ENCODE data around the gene TNRC6A.
"Not testable (repeated sequence)": the region's sequence is repeated elsewhere in the genome, so short reads cannot be mapped to it uniquely, and the experiment has no call there.

TNRC6A gene

GRCh38 chr16:24841291-24841690 is 111.8 kb downstream of the TNRC6A start:
- in situ Hi-C loops (cut with HindIII; ENCODE audit: low sequenced_read_pairs): no loop called here

- in situ Hi-C loops (cut with HindIII; ENCODE audit: low sequenced_read_pairs): no loop called here
These were observed 114.9 kb downstream of the TNRC6A start for GRCh38 chr16:24844101-24845030.

- in situ Hi-C loops (cut with HindIII; ENCODE audit: low sequenced_read_pairs): not testable (repeated sequence)
These were observed 115.5 kb downstream of the TNRC6A start for GRCh38 chr16:24845031-24845365.

- in situ Hi-C loops (cut with HindIII; ENCODE audit: low sequenced_read_pairs): no loop called here
These were observed 116.5 kb downstream of the TNRC6A start, which contains the start of gene SLC5A11 for GRCh38 chr16:24845726-24846547. Gene SLC5A11, plus strand, starts transcription at chr16:24845963. Its CDS starts 12,681 bp downstream, at chr16:24858644.

- in situ Hi-C loops (cut with HindIII; ENCODE audit: low sequenced_read_pairs): no loop called here
These were observed 117.3 kb downstream of the TNRC6A start for GRCh38 chr16:24846548-24847357.

GRCh38 chr16:24847358-24847664 is 117.9 kb downstream of the TNRC6A start:
- in situ Hi-C loops (cut with HindIII; ENCODE audit: low sequenced_read_pairs): no loop called here

- in situ Hi-C loops (cut with HindIII; ENCODE audit: low sequenced_read_pairs): no loop called here
These were observed 118.6 kb downstream of the TNRC6A start for GRCh38 chr16:24848065-24848464.

GRCh38 chr16:24849641-24850040 is 120.2 kb downstream of the TNRC6A start:
- in situ Hi-C loops (cut with HindIII; ENCODE audit: low sequenced_read_pairs): no loop called here

- in situ Hi-C loops (cut with HindIII; ENCODE audit: low sequenced_read_pairs): no loop called here
These were observed 121.0 kb downstream of the TNRC6A start for GRCh38 chr16:24850289-24850938.

GRCh38 chr16:24851700-24852099 is 122.2 kb downstream of the TNRC6A start:
- in situ Hi-C loops (cut with HindIII; ENCODE audit: low sequenced_read_pairs): no loop called here

GRCh38 chr16:24852281-24852721 is 122.8 kb downstream of the TNRC6A start:
- in situ Hi-C loops (cut with HindIII; ENCODE audit: low sequenced_read_pairs): no loop called here

- in situ Hi-C loops (cut with HindIII; ENCODE audit: low sequenced_read_pairs): no loop called here
These were observed 123.8 kb downstream of the TNRC6A start for GRCh38 chr16:24853169-24853824.

- in situ Hi-C loops (cut with HindIII; ENCODE audit: low sequenced_read_pairs): no loop called here
These were observed 124.4 kb downstream of the TNRC6A start for GRCh38 chr16:24853830-24854229.

GRCh38 chr16:24854607-24855171 is 125.2 kb downstream of the TNRC6A start:
- in situ Hi-C loops (cut with HindIII; ENCODE audit: low sequenced_read_pairs): no loop called here

GRCh38 chr16:24855678-24856077 is 126.2 kb downstream of the TNRC6A start:
- in situ Hi-C loops (cut with HindIII; ENCODE audit: low sequenced_read_pairs): no loop called here

GRCh38 chr16:24856871-24857270 is 127.4 kb downstream of the TNRC6A start:
- in situ Hi-C loops (cut with HindIII; ENCODE audit: low sequenced_read_pairs): not testable (repeated sequence)

- in situ Hi-C loops (cut with HindIII; ENCODE audit: low sequenced_read_pairs): no loop called here
These were observed 129.0 kb downstream of the TNRC6A start for GRCh38 chr16:24858219-24859041.

- in situ Hi-C loops (cut with HindIII; ENCODE audit: low sequenced_read_pairs): no loop called here
These were observed 132.0 kb downstream of the TNRC6A start for GRCh38 chr16:24861461-24861860.

Data from DLD1 (cell line).